Measurements from ENCODE around the gene RAB11B.

DNA sequence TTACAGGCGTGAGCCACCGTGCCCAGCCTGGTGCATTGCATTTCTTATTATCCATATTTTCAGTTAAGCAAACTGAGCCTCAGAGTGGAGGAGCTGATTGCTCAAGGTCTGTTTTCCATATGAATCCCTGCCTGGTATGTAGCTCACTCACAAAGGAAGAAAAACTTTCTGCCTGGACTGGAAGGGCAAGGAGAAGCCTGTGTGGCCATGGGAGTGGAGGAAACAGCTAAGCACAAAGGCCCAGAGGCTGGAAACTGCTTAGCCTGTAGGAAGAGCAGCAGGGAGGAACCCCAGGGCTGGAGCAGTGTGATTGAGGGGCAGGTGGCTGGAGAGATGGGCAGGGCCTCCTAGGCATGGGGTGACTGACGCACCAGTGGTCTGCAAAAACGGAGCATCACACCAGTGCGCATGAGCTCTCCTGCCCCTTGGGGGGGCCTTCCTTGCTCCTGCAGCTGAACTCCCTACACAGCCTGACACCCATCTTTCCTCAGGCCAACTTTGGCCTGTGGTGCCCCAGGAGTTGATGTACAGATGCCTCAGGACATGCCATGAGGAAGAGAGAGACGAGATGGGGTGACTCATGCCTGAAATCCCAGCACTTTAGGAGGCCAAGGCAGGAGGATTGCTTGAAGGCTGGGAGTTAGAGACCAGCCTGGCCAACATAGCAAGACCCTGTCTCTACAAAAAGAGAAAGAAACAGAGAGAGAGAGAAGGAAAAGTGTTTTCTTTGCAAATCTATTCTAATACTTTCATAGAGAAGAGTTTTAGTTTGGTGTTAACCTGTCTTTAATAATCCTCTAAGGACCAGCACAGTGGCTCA, 51.8 kb downstream of the RAB11B start:
- TF ChIP-seq SP1 (IDR thresholded peaks at IDR 0.05) (no peak), ZNF384 (IDR thresholded peaks at IDR 0.05) (no peak), FOXK2 (IDR thresholded peaks at IDR 0.05) (no peak), FOXM1 (IDR thresholded peaks at IDR 0.05; ENCODE audit: borderline replicate concordance) (no peak), SUZ12 (IDR thresholded peaks at IDR 0.05) (no peak), NFRKB (IDR thresholded peaks at IDR 0.05) (no peak), CTBP1 (IDR thresholded peaks at IDR 0.05; ENCODE audit: borderline replicate concordance) (no peak), BHLHE40 (IDR thresholded peaks at IDR 0.05; ENCODE audit: borderline replicate concordance) (no peak), HDGF (IDR thresholded peaks at IDR 0.05; ENCODE audit: borderline replicate concordance) (no peak), L3MBTL2 (conservative IDR thresholded peaks at IDR 0.05) (no peak), FOXA1 (IDR thresholded peaks at IDR 0.05) (no peak), ARNT (IDR thresholded peaks at IDR 0.05) (no peak)
